Measurements from ENCODE around the gene MATCAP1.

GRCh38 chr16:67216612-67217490 is 33.1 kb upstream of the MATCAP1 start:
- no peak for TF ChIP-seq TCF12 (IDR thresholded peaks at IDR 0.05; ENCODE audit: low read depth)
- TF ChIP-seq NFIC (IDR thresholded peaks at IDR 0.05): no peak
- TF ChIP-seq FOXM1 (IDR thresholded peaks at IDR 0.05; ENCODE audit: borderline replicate concordance, low read depth): no peak
- no peak for TF ChIP-seq TAF1 (IDR thresholded peaks at IDR 0.05; ENCODE audit: low read depth)
- TF ChIP-seq EGR1 (IDR thresholded peaks at IDR 0.05): no peak
- no peak for TF ChIP-seq EP300 (IDR thresholded peaks at IDR 0.05; ENCODE audit: borderline replicate concordance)
- TF ChIP-seq CREB1 (IDR thresholded peaks at IDR 0.05; ENCODE audit: low read depth): no peak
- TF ChIP-seq TEAD4 (IDR thresholded peaks at IDR 0.05): no peak
- no peak for TF ChIP-seq RAD21 (IDR thresholded peaks at IDR 0.05; ENCODE audit: low read depth)

Data from Ishikawa (cell line).